ENCODE results near the gene SLC8B1.

SLC8B1 gene

GRCh38 chr12:113248842-113249435 lies 86.0 kb downstream of the SLC8B1 start:
- DNase-seq (ENCODE audit: low spot score) = no peak
- no peak for FAIRE-seq
